Activated CD4-positive, alpha-beta T cell treated with anti-CD3 and anti-CD28 coated beads, Interleukin-2, amount 50 U/mL, for 24 hours (primary cell): ENCODE measurements around the gene IL6ST.
"Not testable (repeated sequence)": the region's sequence is repeated elsewhere in the genome, so short reads cannot be mapped to it uniquely, and the experiment has no call there.

Experiments used
- DNase-seq, 2 donors: peaks; one replicate each; pipeline ENCODE4 v3.0.0-alpha.2; 2020; ENCODE audit warnings: low read depth in 1 of 2, low spot score in 1 of 2

IL6ST gene

DNA sequence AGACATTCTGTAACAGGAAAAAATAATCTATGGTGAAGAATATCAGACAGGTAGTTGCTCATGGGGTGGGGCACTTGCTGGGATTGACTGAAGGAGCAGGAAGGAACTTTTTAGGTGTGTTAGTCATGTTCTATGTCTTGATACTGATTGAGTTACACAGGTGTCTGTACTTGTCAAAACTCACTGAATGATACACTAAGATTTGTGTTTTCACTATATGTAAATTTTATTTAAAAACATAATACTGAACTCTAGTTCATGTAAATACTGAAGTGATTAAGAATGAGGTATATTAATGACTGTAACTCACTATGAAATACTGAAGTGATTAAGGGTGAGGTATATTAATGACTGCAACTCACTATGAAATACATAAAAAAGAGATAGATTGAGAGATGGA, 28.5 kb downstream of the IL6ST start:
- DNase-seq, result no peak

DNA sequence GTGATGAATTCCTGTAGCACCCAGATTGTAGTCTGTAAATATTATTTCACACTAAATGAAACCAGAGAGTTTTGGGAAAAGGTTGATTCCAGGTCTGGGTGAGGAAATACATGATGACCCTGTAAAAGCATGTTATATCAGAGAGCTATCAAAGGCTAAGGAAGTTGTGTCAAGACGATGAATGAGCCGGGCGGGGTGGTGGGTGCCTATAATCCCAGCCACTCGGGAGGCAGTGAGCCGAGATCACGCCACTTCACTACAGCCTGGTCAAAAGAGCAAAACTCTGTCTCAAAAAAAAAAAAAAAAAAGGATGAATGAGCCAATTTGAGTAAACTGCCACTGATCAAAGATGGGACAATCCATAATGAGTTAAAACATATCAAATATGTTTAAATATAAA, 29.2 kb downstream of the IL6ST start:
- no peak for DNase-seq

DNA sequence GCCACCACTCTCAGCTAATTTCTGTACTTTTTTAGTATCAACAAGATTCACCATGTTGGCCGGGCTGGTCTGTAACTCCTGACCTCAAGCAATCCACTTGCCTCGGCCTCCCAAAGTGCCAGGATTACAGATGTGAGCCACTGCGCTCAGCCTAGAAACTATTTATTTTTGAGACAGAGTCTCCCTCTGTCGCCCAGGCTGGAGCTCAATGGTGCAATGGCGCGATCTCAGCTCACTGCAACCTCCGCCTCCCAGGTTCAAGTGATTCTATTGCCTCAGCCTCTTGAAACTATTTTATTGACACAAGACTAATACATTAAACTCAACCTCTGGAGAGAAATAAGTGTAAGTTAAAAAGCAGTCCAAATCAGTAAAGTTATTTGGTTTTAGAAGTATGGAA, 34.0 kb downstream of the IL6ST start:
- DNase-seq, result no peak

DNA sequence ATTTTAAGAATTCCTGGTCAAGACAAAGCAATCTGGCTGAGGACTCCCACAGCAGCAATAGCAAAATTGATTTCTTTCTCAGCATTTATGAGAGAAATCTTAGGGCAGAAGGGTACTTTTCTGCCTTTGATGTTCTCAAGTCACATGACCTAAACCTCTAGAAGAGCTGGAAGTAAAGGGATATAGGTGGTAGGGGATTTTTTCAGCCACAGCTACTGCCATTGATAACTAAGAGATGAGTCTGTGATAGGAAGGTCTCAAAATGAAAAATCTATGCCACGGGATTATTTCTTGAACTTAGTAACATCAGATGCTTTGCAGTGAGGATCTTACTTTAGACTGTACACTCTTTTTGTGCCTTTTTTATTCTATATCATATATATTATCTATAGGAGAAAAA, 35.6 kb downstream of the IL6ST start:
- DNase-seq, result no peak

DNA sequence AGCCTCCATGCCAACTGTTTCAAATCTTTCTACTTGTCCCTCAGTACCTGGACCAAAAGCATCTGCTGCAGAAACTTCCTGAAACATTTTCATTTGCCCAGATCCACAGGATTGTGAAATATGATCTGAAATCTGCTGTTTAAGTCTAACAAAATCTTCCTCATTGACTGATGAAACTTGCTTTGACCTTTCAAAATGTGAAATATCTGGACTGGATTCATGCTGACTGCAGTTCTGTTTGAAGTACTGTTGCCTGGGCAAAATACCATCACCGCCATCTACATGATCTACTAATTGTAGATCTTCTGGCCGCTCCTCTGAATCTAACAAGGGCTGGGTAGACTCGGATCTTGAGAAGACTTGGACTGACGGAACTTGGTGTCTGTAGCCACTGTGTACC, 53.6 kb downstream of the IL6ST start:
- DNase-seq, result not testable (repeated sequence)

DNA sequence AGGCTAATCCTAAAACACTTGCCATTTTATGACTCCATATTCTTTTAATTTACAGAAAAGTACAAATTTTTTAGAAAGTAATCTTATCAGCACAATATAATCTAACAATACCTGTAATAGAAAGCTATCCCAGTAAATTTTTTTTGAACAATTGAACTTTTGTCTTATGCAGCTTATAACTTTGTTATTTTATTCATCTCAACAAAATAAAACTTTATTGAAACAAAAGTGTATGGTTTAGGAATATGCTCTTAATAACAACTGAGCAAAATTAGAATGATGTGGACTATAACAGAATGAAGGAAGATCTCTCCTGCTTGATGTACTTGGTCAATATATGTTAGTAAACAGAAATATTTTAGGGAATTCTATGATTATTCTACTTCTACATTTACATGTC, 57.2 kb downstream of the IL6ST start:
- DNase-seq, result not testable (repeated sequence)

DNA sequence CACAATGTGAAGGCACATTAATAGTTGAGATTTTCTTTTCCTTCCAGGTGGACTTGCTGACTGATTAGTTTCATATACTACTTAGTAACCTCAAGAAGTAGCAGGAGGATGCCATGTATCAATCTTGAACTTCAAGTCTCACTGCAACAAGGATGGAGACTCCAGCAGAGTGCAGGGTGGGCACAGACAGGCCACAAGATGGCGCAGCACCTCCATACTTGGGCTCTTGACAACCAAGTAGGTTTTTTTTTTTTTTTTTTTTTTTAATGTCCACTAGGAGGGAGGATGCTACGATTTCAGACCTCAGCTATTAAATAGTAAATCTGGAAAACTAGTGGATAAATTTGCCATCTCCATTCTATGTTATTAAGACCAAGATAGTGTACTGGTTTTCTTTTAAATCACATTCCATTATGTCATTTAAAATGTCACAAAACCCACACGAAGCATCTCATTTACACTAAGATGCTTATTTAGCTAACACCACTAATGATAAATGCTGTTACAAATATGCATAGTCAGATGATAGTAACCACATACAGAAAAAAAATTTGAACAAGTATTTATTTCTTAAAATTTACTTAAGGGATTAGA, 58.6 kb downstream of the IL6ST start:
- peak; percentile 42 to 64 for DNase-seq

DNA sequence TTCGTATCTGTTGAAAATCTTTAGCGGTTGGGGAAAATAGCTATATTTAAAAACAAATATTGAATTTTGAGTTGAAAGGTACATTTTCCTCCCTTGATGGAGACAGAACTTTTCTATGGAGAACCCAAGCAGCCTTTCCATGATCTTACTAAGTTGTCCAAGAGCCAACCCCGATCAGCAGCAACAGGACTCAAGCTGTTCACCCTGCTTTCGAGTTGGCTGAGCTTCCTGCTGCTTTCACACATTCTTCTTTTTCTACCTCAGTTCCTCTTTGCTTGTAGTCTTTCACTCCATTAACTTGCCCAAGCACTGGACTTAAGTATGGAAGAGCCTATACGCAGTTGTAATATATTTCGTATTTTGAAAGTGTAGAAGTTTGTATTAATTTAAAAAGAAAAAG, 59.4 kb downstream of the IL6ST start:
- DNase-seq, result no peak

DNA sequence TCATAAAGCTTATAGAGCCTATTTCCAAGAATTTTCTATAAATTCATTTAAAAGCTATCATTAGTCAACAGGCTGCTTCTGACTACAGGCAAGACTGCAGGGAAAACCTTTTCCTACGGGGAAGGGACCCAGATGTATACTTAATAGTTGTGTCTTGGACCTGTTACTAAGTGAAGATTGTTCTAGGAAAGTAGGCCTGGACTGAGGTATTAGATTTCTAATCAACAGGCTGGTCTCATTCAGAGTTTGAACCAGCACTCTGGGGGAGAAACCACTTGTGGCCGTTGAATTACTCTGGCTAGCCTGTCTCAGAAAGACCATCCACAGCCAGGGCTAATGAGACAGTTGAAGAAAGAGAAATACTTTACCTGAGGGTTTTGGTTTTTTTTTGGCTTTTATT, 60.0 kb downstream of the IL6ST start:
- no peak for DNase-seq

DNA sequence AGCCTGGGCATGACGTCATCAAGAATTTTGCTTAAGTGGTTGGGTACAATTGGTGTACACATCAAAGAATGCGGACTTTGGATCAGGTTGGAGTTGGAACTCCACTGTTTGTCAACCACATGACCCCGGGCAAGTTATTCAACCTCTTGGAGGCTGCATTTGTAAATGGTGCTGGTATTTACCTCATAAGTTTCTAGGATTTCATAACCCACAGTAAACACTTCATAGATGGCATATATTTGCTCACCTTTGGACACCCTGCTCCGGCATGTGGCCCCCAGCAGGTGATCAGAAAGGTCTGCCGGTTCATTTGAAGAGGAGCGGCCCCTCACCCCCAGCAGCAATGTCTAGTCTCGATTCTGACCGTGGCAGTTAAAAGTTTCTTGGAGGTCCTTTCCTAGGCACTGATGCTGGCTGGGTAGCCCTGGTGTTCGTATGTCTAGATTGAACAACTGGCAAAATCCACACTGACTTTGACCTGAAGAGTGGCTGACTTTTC, 60.6 kb downstream of the IL6ST start:
- no peak for DNase-seq

DNA sequence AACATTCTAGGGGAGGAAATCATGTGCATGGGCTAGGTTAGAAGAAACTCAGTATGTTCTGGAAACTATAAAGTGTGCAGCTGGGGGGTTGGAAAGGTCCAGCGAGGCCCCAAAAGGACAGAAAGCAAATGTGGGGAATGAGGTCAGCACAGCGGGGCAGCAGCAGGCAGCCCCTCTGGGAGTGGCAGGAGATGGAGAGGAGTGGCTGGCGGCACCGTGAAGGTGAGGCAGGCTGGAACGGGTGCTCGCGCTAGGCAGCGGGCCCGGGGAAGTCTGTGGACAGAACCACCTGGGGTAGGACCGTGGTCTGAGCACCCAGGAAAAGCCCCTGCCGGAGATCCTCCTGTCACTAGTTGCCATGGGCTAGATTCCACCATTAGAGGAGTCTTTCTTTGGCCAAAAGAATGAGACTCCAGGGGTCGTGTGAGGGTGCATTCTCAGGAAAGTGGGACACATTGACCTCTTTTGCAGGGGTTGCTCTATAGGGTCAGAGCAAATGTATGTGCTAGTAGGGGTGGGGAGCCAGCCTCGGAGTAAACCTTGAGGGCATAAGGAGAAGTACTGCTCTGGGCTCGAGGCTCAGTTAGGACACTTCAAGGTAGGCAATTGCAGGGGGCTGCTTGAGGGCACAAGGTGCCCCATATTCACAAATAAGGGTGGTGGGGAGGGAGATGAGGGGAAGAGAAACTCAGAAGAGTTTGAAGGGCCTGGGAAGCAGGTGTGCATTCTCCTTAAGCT, 61.2 kb downstream of the IL6ST start:
- DNase-seq, result no peak

DNA sequence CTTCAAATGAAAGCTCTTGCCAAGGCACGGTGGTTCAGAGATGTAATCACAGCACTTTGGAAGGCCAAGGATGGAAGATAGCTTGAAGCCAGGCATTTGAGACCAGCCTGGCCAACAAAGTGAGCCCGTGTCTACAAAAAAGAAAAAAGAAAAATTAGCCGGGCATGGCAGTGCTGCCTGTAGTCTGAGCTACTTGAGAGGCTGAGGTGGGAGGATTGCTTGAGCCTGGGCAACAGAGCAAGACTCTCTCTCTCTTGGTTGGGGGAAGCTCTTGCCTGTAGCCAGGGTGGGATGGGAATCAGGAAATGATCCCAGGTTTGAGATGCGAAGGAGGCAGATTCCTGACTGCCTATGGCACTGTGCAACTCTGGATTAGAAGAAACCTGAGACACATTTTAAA, 62.1 kb downstream of the IL6ST start:
- no peak for DNase-seq

DNA sequence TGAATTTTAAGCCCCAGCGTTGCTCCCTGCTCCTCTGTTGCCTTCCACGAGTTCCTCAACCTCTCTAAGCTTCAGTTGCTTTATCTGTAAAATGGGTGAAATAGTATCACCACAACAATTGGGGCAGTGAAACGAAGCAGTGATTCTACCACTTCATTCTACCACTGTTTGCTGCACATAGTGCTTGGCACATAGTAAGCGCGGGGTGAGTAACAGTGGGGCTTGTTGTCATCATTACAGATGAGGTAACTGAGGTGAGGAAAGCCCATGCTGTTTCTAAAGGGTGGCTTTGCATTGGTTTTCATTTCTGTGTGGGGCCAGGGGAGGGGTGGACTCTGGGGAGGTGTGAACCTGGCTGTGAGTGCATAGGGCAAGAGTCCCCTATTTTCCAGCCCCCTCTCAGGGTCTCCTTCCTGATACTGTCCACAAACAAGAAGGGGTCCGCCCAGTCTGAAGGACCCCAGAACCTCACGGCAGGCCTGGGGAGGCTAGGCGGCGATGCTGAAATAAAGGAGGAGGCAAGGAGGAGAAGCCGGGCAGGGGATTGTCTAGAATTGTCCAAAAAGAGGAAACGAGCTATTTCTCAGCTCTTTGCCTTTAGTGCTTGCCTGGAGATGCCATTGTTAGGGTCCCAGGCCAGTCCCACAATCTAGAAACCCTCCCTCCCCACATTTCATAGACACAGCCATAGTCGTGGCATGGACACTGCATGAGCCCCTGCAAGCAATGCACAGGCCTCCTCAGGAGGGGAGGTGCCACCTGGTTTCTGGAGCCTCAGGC, 65.6 kb downstream of the IL6ST start:
- DNase-seq, result no peak

DNA sequence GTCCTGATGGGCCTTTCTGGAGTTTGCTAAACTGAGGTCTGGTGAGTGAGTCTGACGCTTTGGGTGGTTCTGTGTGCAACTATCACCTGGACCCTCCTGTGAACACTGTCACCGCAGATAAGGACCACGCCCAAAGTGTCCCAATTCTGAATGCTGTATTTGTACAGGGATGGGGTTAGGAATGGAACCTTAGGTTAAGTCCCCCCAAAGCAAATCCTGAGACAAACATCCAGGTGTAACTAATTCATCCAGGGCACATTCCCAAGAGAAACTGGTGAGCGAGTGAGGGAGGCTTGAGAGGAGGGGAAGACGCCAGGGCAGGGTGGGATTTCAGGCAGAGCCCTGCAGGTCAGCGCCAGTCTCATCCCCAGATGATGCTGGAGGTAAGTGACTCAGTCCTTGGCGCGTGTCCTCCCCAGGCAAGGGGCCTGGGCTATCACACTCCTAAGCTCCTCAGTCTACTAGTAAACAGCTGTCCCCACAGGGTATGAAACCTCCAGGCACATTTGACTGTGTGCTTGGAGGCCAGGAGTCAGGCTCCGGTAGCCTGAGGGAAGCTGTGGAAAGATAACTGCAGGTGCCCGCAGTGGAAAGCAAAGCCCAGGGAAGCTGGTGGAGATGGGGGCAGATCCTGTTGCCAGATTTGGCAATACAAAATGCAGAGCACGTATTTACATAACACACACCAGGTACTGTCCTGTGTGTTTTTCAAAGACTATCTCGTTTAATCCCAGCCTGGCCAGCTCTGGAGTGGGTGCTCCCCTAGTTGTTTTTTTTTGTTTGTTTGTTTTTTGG, 66.7 kb downstream of the IL6ST start:
- no peak for DNase-seq

DNA sequence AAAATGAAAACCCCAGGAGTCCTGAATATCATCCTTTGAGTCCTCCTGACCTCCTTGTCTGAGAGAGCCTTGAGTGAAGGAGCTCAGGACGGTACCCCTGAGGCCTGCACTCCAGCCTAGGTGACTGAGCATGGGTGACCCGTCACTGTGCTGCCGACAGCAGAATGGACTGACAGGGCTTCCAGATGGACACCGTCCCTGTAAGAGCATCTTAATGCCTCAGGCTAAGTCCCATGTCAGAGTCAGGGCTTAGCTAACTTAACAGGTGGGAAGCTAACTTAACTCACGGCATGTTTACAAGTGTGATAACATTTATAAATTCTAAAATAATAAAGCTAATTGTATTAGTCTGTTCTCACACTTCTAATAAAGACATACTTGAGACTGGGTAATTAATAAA, 68.3 kb downstream of the IL6ST start:
- DNase-seq, result no peak

DNA sequence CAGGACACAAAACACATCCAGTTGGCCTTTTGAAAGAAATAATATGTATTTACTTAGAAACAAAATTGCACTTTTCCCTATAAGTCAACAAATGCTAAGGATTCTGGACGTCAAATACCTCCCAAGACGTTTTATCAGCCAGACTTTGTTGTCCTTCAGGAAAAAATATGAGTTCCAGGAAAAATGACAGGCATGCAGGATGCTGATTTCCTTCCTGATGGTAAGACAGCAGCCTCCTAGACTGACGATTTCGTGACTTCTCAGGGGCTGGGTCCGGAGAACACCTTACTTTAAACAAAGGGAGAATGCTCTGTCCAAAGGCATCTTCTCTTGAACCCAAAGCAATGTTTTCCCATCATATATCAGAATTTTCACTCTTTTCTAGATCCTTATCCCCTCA, 69.1 kb downstream of the IL6ST start:
- DNase-seq, result no peak

DNA sequence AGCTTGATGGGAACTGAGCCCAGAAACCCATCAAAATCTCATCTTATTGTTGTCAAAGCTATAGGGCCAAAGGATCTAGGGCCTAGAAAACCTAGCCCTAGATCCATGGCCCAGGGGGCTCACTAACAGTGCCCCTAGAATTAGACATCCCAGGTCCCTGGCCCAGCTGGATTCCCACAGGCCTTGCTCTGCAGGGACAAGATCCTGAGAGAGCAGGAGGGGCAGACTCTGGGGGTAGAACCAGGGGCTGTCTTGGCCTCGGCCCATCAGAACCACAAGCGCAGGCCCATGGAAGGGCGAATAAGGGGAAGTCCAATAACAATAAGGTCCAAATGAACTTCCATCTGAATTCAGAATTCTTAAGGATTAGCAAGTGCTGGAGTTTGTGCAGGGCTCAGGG, 69.6 kb downstream of the IL6ST start:
- no peak for DNase-seq

DNA sequence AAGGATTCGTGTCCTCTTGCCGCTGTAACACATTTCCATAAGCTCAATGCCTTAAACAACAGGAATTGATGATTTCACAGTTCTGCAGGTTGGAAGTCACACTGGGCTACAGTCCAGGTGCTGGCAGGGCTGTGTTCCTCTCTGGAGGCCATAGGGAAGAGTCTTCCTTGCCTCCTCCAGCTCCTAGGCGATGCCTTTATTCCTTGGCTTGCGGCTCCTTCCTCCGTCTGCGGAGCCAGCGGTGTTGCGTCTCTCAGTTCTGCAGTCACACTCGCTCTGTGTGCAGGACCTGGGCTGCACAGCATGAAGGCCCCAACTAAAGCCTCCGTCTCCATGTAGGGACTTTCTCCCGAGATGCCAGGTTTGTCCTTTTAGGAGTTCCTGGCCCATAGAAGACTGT, 70.0 kb downstream of the IL6ST start:
- no peak for DNase-seq

DNA sequence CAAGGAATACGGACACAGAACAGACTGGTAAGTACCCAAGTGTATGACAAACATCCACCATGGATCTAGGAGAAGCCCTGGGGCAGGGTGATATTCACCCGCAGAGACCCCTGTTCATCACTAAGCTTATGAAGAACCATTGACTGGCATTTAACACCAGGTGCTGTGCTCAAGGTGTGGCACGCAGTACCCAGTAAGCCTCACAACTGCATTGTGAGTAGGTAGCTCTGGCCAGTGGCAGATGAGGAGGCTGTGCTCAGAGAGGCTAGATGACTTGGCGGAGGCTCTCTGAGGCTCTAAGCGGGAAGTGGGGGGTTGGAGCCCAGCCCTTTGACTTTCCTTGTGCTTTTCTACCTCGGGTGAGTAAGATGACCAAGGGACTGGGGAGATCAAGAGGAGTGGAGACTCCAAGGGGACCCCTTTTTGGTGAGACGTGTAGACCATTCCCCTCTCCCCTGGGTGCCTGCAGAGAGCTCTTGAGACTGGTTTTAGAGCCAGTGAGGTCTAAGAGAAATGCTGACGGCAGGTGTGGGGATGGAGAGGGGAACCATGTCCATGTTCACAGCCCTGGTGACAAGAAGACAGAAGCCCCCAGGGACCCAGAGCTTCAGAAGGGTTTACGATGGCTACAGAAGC, 70.8 kb downstream of the IL6ST start:
- no peak for DNase-seq

DNA sequence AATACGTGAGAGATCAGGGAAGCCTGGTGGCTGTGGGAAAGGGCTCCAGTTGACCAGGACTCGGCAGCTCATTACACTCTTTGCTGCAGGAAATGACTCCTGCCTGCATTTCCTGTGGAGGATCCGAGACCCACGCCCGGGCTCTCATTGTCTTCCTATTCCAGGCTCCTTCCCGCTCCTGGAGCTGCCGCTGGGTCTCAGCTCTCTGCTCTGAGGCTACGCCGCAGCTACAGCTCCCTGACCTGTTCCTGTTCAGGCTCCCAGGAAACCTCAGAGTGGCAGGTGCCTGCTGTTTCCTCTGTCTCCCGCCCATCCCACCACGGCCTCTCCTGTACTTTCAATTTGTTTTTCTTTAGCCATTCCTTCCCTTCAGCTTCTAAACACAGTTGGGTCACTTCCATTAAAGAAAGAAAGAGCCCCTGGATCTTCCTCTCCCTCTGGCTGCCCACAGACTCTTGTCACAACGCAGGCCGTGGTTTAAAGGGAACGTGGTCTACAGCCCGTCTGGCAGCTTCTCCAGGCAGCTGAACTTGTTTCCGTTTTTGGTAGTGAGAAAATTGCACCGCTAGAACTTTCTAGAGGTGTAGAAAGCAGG, 71.5 kb downstream of the IL6ST start:
- DNase-seq, result no peak

DNA sequence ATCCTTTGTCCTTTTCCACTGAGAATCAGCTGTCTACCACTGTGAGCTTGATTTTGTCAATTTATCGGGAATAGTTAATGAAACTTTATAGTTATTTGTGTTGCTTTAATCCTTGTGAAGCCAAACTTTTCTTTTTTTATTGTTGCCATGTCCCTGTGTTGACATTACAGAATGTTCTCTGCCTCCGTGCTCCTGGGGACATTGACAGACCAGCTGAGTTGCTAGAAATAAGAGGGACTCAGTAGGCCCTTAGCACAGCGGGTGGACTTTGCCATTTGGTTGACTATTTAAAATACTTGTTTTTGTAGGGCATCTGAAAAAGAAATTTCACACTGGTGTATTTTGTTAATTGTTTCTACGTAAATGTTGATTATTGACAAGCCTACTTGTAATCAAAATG, 73.1 kb downstream of the IL6ST start:
- DNase-seq, result no peak
